Measurements from ENCODE around the gene PPARG. TPM values are rescaled to one million over a fixed set of nuclear protein-coding genes. Genes with fewer than 3 reads are reported as not detected.
"Not testable (repeated sequence)": the region's sequence is repeated elsewhere in the genome, so short reads cannot be mapped to it uniquely, and the experiment has no call there.

The PPARG gene
- total RNA-seq, 2 donors from 2014 or later, result 12.3 to 17.9 TPM

- H3K27me3 ChIP-seq, result no peaks in the 10 kb centered on the region
- no peaks in the 10 kb centered on the region for H3K9me3 ChIP-seq
- TF ChIP-seq CTCF (IDR thresholded peaks at IDR 0.05), result no peak
- no peak for DNase-seq (ENCODE audit: low spot score)
- H3K4me1 ChIP-seq, result peaks cover 0 to 15% of the 10 kb centered on the region in 2 donors
- H3K36me3 ChIP-seq, result no peaks in the 10 kb centered on the region
- no peak overlapping the region for H3K4me3 ChIP-seq
- no peak overlapping the region for H3K27ac ChIP-seq
Measured at GRCh38 chr3:12284591-12284990, 4.3 kb upstream of the PPARG start.

- Histone ChIP-seq H3K27ac (no peak overlapping the region), H3K27me3 (no peaks in the 10 kb centered on the region), H3K9me3 (no peaks in the 10 kb centered on the region), H3K4me3 (no peak overlapping the region), H3K4me1 (peaks cover 0 to 15% of the 10 kb centered on the region in 2 donors), H3K36me3 (no peaks in the 10 kb centered on the region)
- DNase-seq (ENCODE audit: low spot score), result no peak
- no peak for TF ChIP-seq CTCF (IDR thresholded peaks at IDR 0.05)
Measured at GRCh38 chr3:12285003-12285555, 3.8 kb upstream of the PPARG start.

GRCh38 chr3:12285779-12286178, 3.1 kb upstream of the PPARG start:
- H3K4me3 ChIP-seq; DNase-seq (ENCODE audit: low spot score); H3K27me3 ChIP-seq; H3K36me3 ChIP-seq; H3K27ac ChIP-seq; H3K9me3 ChIP-seq: not testable (repeated sequence)
- H3K4me1 ChIP-seq, result peaks cover 0 to 15% of the 10 kb centered on the region in 2 donors

- no peaks in the 10 kb centered on the region for H3K9me3 ChIP-seq
- TF ChIP-seq CTCF (IDR thresholded peaks at IDR 0.05), result no peak
- no peaks in the 10 kb centered on the region for H3K36me3 ChIP-seq
- peaks cover 0 to 15% of the 10 kb centered on the region in 2 donors for H3K4me1 ChIP-seq
- DNase-seq (ENCODE audit: low spot score), result no peak
- no peak overlapping the region for H3K4me3 ChIP-seq
- H3K27me3 ChIP-seq, result no peaks in the 10 kb centered on the region
- no peak overlapping the region for H3K27ac ChIP-seq
Measured at GRCh38 chr3:12286504-12286903, 2.4 kb upstream of the PPARG start.

- TF ChIP-seq CTCF (IDR thresholded peaks at IDR 0.05), result no peak
- DNase-seq (ENCODE audit: low spot score), result no peak
- peaks cover 0 to 15% of the 10 kb centered on the region in 2 donors for H3K4me1 ChIP-seq
- H3K4me3 ChIP-seq, result peak overlapping the region; percentile 46 to 91
- no peaks in the 10 kb centered on the region for H3K27me3 ChIP-seq
- H3K9me3 ChIP-seq, result no peaks in the 10 kb centered on the region
- H3K36me3 ChIP-seq, result no peaks in the 10 kb centered on the region
- peak overlapping the region; percentile 69 to 71 for H3K27ac ChIP-seq
Measured at GRCh38 chr3:12286927-12287726, 1.7 kb upstream of the PPARG start.

GRCh38 chr3:12287727-12288181, 1.1 kb upstream of the PPARG start:
- Histone ChIP-seq H3K9me3 (no peaks in the 10 kb centered on the region), H3K27me3 (no peaks in the 10 kb centered on the region), H3K27ac (peak overlapping the region; percentile 83 to 93), H3K4me1 (peaks cover 0 to 15% of the 10 kb centered on the region in 2 donors), H3K36me3 (no peaks in the 10 kb centered on the region), H3K4me3 (peak overlapping the region; percentile 91 to 96)
- TF ChIP-seq CTCF (IDR thresholded peaks at IDR 0.05), result no peak
- DNase-seq (ENCODE audit: low spot score), result no peak

All from right atrium auricular region (tissue), 2 donors.